Skeletal muscle cell (primary cell): ENCODE data around the gene RNF130.
"Not testable (repeated sequence)": the region's sequence is repeated elsewhere in the genome, so short reads cannot be mapped to it uniquely, and the experiment has no call there.

Source experiments
- DNase-seq: peaks from one replicate; pipeline ENCODE4 v3.0.0-alpha.2; 2010; ENCODE audit warnings: low read depth
- H3K4me3 ChIP-seq: 2 replicates; pipeline ENCODE4 v1.5.1; 2011; ENCODE audit warnings: low read depth, mild to moderate bottlenecking, control low read depth, low read length, moderate library complexity

RNF130 gene

GRCh38 chr5:179994583-179995323 lies 76.8 kb downstream of the RNF130 start:
- no peak for DNase-seq

GRCh38 chr5:179992855-179993254 lies 78.7 kb downstream of the RNF130 start:
- H3K4me3 ChIP-seq, DNase-seq: not testable (repeated sequence)

More at GRCh38 chr5:179994583-179995323, 76.8 kb downstream of the RNF130 start:
- no peak overlapping the region for H3K4me3 ChIP-seq

GRCh38 chr5:179991106-179991505 lies 80.5 kb downstream of the RNF130 start:
- H3K4me3 ChIP-seq: no peak overlapping the region
- DNase-seq: no peak

GRCh38 chr5:179990525-179990924 lies 81.0 kb downstream of the RNF130 start:
- not testable (repeated sequence) for DNase-seq, H3K4me3 ChIP-seq

- no peak overlapping the region for H3K4me3 ChIP-seq
- DNase-seq: no peak
Observed at GRCh38 chr5:179986328-179986727, 85.2 kb downstream of the RNF130 start.

GRCh38 chr5:179981636-179982035 lies 89.9 kb downstream of the RNF130 start:
- no peak for DNase-seq
- no peak overlapping the region for H3K4me3 ChIP-seq

- no peak for DNase-seq
- no peak overlapping the region for H3K4me3 ChIP-seq
Observed at GRCh38 chr5:179980767-179981166, 90.8 kb downstream of the RNF130 start.

GRCh38 chr5:179978792-179979191 lies 92.8 kb downstream of the RNF130 start:
- H3K4me3 ChIP-seq: no peak overlapping the region
- DNase-seq: no peak

- no peak overlapping the region for H3K4me3 ChIP-seq
- no peak for DNase-seq
Observed at GRCh38 chr5:179975713-179976134, 95.8 kb downstream of the RNF130 start.

GRCh38 chr5:179974946-179975712 lies 96.4 kb downstream of the RNF130 start:
- no peak for DNase-seq
- H3K4me3 ChIP-seq: no peak overlapping the region

GRCh38 chr5:179974246-179974945 lies 97.2 kb downstream of the RNF130 start:
- no peak overlapping the region for H3K4me3 ChIP-seq
- no peak for DNase-seq

- no peak overlapping the region for H3K4me3 ChIP-seq
- DNase-seq: no peak
Observed at GRCh38 chr5:179973391-179973790, 98.2 kb downstream of the RNF130 start.

GRCh38 chr5:179969110-179969509 lies 102.4 kb downstream of the RNF130 start:
- H3K4me3 ChIP-seq: no peak overlapping the region
- DNase-seq: no peak

GRCh38 chr5:179967489-179967888 lies 104.1 kb downstream of the RNF130 start:
- no peak overlapping the region for H3K4me3 ChIP-seq
- DNase-seq: no peak

- DNase-seq: no peak
- H3K4me3 ChIP-seq: no peak overlapping the region
Observed at GRCh38 chr5:179964015-179964414, 107.5 kb downstream of the RNF130 start.

- H3K4me3 ChIP-seq: no peak overlapping the region
- no peak for DNase-seq
Observed at GRCh38 chr5:179963375-179963774, 108.2 kb downstream of the RNF130 start.

- no peak for DNase-seq
- H3K4me3 ChIP-seq: no peak overlapping the region
Observed at GRCh38 chr5:179960204-179960831, 111.2 kb downstream of the RNF130 start.

GRCh38 chr5:179959641-179960040 lies 111.9 kb downstream of the RNF130 start:
- no peak for DNase-seq
- H3K4me3 ChIP-seq: no peak overlapping the region

GRCh38 chr5:179959118-179959517 lies 112.4 kb downstream of the RNF130 start:
- not testable (repeated sequence) for DNase-seq

GRCh38 chr5:179955630-179956029 lies 115.9 kb downstream of the RNF130 start:
- DNase-seq: no peak
- no peak overlapping the region for H3K4me3 ChIP-seq

More at GRCh38 chr5:179959118-179959517, 112.4 kb downstream of the RNF130 start:
- H3K4me3 ChIP-seq: not testable (repeated sequence)
